Endothelial cell of umbilical vein (primary cell): Measurements from ENCODE around the gene MISP. TPM values are rescaled to one million over a fixed set of nuclear protein-coding genes. Genes with fewer than 3 reads are reported as not detected.

ENCODE experiments used
- BruUV-seq: library from RNA; stranded (reverse); fragments of 400-500 nt; replicated peaks from 2 replicates; lab custom pipeline; 2021; lab: Mats Ljungman, UMichigan
- CTCF ChIA-PET: fragments of 300-600, 350-600 bp; sonication (Branson Sonifier 250); formaldehyde crosslinking; loops from one replicate; lab custom pipeline; 2021; ENCODE audit warnings: antibody characterized with exemption, inconsistent platforms; lab: Charles Lee
- POLR2A ChIA-PET: fragments of 300-600, 350-600 bp; sonication (Branson Sonifier 250); formaldehyde crosslinking; loops from one replicate; lab custom pipeline; 2021; ENCODE audit warnings: antibody characterized with exemption, inconsistent platforms; lab: Charles Lee
- DNase-seq: peaks from one replicate; pipeline ENCODE4 v3.0.0-alpha.2; 2011; ENCODE audit warnings: low read depth, low spot score
- FAIRE-seq: peaks from 2 replicates; lab custom pipeline; 2011; peaks lifted over from hg19 to GRCh38; lab: Jason Lieb, UNC
- H2AFZ ChIP-seq: 2 replicates; pipeline ENCODE4 v1.6.0; 2012; ENCODE audit warnings: low read depth, low read length, control low read depth, inconsistent platforms
- H3K27ac ChIP-seq: 2 replicates; pipeline ENCODE4 v1.5.1; 2011; ENCODE audit warnings: low read depth, mild to moderate bottlenecking, control low read depth, low read length, moderate library complexity; ENCODE audit not compliant: insufficient read depth
- H3K27me3 ChIP-seq, 2 experiments: 2 replicates each; pipeline versions ENCODE4 v1.6.0 to v1.6.1; 2011; ENCODE audit warnings: low read length in 2 of 2, mixed read lengths in 1 of 2; ENCODE audit not compliant: control insufficient read depth in 2 of 2, insufficient read depth in 2 of 2
- H3K36me3 ChIP-seq, 2 experiments: 2 replicates in 1 of 2; 3 replicates in 1 of 2; pipeline ENCODE4 v1.5.1; 2011; ENCODE audit warnings: low read length in 2 of 2, mild to moderate bottlenecking in 1 of 2, moderate library complexity in 1 of 2; ENCODE audit not compliant: control insufficient read depth in 2 of 2, insufficient read depth in 2 of 2; ENCODE audit errors: extremely low read depth in 1 of 2
- H3K4me1 ChIP-seq: 3 replicates; pipeline ENCODE4 v1.5.1; 2011; ENCODE audit warnings: mild to moderate bottlenecking, low read length; ENCODE audit not compliant: control insufficient read depth, insufficient read depth; ENCODE audit errors: extremely low read depth
- H3K4me2 ChIP-seq: 2 replicates; pipeline ENCODE4 v1.6.1; 2011; ENCODE audit warnings: low read length, control low read depth, mixed read lengths; ENCODE audit not compliant: insufficient read depth
- H3K4me3 ChIP-seq, 3 experiments: fragments of 200-600 bp in 1 of 3; sonication (generic), shearing (Covaris generic) in 1 of 3; replicated peaks in 1 of 3; 2 replicates each; pipeline ENCODE4 v1.5.1; 2011 to 2016; ENCODE audit warnings: control low read depth in 3 of 3, low read length in 3 of 3, mild to moderate bottlenecking in 2 of 3, inconsistent platforms in 1 of 3, low read depth in 1 of 3, moderate library complexity in 1 of 3; ENCODE audit not compliant: insufficient read depth in 1 of 3
- H3K79me2 ChIP-seq: 2 replicates; pipeline ENCODE4 v1.6.0; 2012; ENCODE audit warnings: low read length, inconsistent platforms; ENCODE audit not compliant: control insufficient read depth, insufficient read depth
- H3K9ac ChIP-seq: replicated peaks from 2 replicates; pipeline ENCODE3; 2011; ENCODE audit warnings: low read length, control low read depth; ENCODE audit not compliant: insufficient read depth; ENCODE audit errors: extremely low read depth
- H3K9me1 ChIP-seq: replicated peaks from 3 replicates; pipeline ENCODE4 v1.6.0; 2011; ENCODE audit warnings: mild to moderate bottlenecking, low read length; ENCODE audit not compliant: control insufficient read depth, insufficient read depth; ENCODE audit errors: extremely low read depth
- H3K9me3 ChIP-seq: replicated peaks from 2 replicates; pipeline ENCODE4 v1.5.1; 2012; ENCODE audit warnings: low read length, inconsistent platforms; ENCODE audit not compliant: control insufficient read depth, insufficient read depth
- H4K20me1 ChIP-seq: replicated peaks from 2 replicates; pipeline ENCODE3; 2011; ENCODE audit warnings: mild to moderate bottlenecking, low read length; ENCODE audit not compliant: control insufficient read depth, insufficient read depth; ENCODE audit errors: extremely low read depth
- CTCF ChIP-seq, 2 donors: IDR thresholded peaks; 1 replicate in 1 of 2; 2 replicates in 1 of 2; pipeline ENCODE4 v1.5.1; 2011; ENCODE audit warnings: low read length in 2 of 2, mild to moderate bottlenecking in 2 of 2, moderate library complexity in 2 of 2, control low read depth in 1 of 2, inconsistent platforms in 1 of 2, low read depth in 1 of 2; ENCODE audit not compliant: insufficient read depth in 1 of 2; ENCODE audit errors: extremely low read depth in 1 of 2
- EZH2 ChIP-seq: IDR thresholded peaks from 2 replicates; pipeline ENCODE4 v1.6.1; 2012; ENCODE audit warnings: borderline replicate concordance, low read depth, mild to moderate bottlenecking, moderate library complexity, low read length, inconsistent platforms; ENCODE audit not compliant: severe bottlenecking
- FOS ChIP-seq: IDR thresholded peaks from 2 replicates; pipeline ENCODE4 v1.6.1; 2011; ENCODE audit warnings: mild to moderate bottlenecking, low read length, moderate library complexity, borderline replicate concordance; ENCODE audit not compliant: insufficient read depth
- GATA2 ChIP-seq: IDR thresholded peaks from 2 replicates; pipeline ENCODE4 v1.7.0; 2011; ENCODE audit warnings: low read depth, mild to moderate bottlenecking, moderate library complexity, mixed read lengths, low read length; ENCODE audit not compliant: insufficient read length, insufficient read depth
- JUN ChIP-seq: IDR thresholded peaks from 2 replicates; pipeline ENCODE4 v1.6.1; 2011; ENCODE audit warnings: borderline replicate concordance, low read depth; ENCODE audit not compliant: insufficient read length, insufficient read depth
- MAX ChIP-seq: IDR thresholded peaks from 2 replicates; pipeline ENCODE4 v1.6.1; 2011; ENCODE audit not compliant: insufficient read depth, insufficient read length
- MYC ChIP-seq: IDR thresholded peaks from one replicate; pipeline ENCODE4 v1.6.1; 2011; ENCODE audit warnings: mild to moderate bottlenecking, low read depth, low read length
- POLR2A ChIP-seq: IDR thresholded peaks from 2 replicates; pipeline ENCODE4 v1.6.1; 2012; ENCODE audit warnings: low read depth, mild to moderate bottlenecking, control low read depth, low read length
- POLR2AphosphoS5 ChIP-seq: IDR thresholded peaks from 2 replicates; pipeline ENCODE4 v1.6.1; 2012; ENCODE audit warnings: low read depth, mild to moderate bottlenecking, control low read depth, low read length, moderate library complexity; ENCODE audit not compliant: insufficient read depth
- dilution Hi-C: fragments of 300-500 bp; cut with MboI; formaldehyde crosslinking; loops from one replicate; pipeline ENCODE4 v1.15.0; 2019; ENCODE audit warnings: low sequenced_read_pairs; ENCODE audit not compliant: extremely low pct_ligation_motif_present
- intact Hi-C: fragments of 100-400 bp; cut with micrococcal nuclease; formaldehyde crosslinking; loops from one replicate; pipeline ENCODE4 v1.10.0; 2022
- polyA plus RNA-seq, 4 experiments: library from polyadenylated mRNA; depleted of rRNA in 3 of 4; stranded (reverse) in 3 of 4; unstranded in 1 of 4; fragments of >200 nt; gene quantifications; 2 replicates each; pipeline versions ENCODE4 v1.2.1 to v1.2.3, GENCODE V29; 2011 to 2012; ENCODE audit warnings: missing spikeins in 1 of 4
- total RNA-seq: library from RNA; stranded (reverse); gene quantifications from 2 replicates; pipeline ENCODE4 v1.2.3, GENCODE V29; 2021

The MISP gene
- total and polyA plus RNA-seq, 2 donors (not counting 3 experiments of a cell fraction or from before 2014, with no cell fraction given) = not detected

- H3K4me2 ChIP-seq = no peak overlapping the region
- ChIA-PET CTCF (no interaction called here), POLR2A (no interaction called here)
- H3K4me3 ChIP-seq = no peak overlapping the region
- no peaks in the 10 kb centered on the region for H4K20me1 ChIP-seq
- H2AFZ ChIP-seq = no peak overlapping the region
- H3K79me2 ChIP-seq = no peaks in the 10 kb centered on the region
- no peak overlapping the region for H3K9ac ChIP-seq
- no peak for TF ChIP-seq MYC
- TF ChIP-seq POLR2A = no peak
- no peak for TF ChIP-seq GATA2
- TF ChIP-seq EZH2 = no peak
- no peaks in the 10 kb centered on the region for H3K4me1 ChIP-seq
- intact Hi-C loops = no loop called here
- dilution Hi-C loops = no loop called here
- no peaks in the 10 kb centered on the region for H3K9me1 ChIP-seq
- FAIRE-seq (no peak), DNase-seq (no peak)
- BruUV-seq = no TSS peak
- no peaks in the 10 kb centered on the region for H3K27me3 ChIP-seq
- no peaks in the 10 kb centered on the region for H3K36me3 ChIP-seq
- H3K27ac ChIP-seq = no peak overlapping the region
- no peaks in the 10 kb centered on the region for H3K9me3 ChIP-seq
Observed at GRCh38 chr19:756821-757688, 6.1 kb downstream of the MISP start.

GRCh38 chr19:757811-758668, 7.1 kb downstream of the MISP start:
- dilution Hi-C loops = no loop called here
- H3K79me2 ChIP-seq = no peaks in the 10 kb centered on the region

More at GRCh38 chr19:757811-758668, 7.1 kb downstream of the MISP start:
- ChIA-PET CTCF (no interaction called here), POLR2A (no interaction called here)
- no peak for FAIRE-seq
- no peak overlapping the region for H2AFZ ChIP-seq
- H3K4me1 ChIP-seq = no peaks in the 10 kb centered on the region
- intact Hi-C loops = no loop called here
- H3K9ac ChIP-seq = no peak overlapping the region
- H3K27me3 ChIP-seq = no peaks in the 10 kb centered on the region
- no peak overlapping the region for H3K4me3 ChIP-seq
- H3K4me2 ChIP-seq = no peak overlapping the region
- no TSS peak for BruUV-seq
- TF ChIP-seq MYC (no peak), CTCF (IDR thresholded peaks at IDR 0.05; ENCODE audit: extremely low read depth in 1 of 2, insufficient read depth in 1 of 2, low read depth in 1 of 2, low read length in 2 of 2) (no peak), JUN (no peak), MAX (no peak), POLR2A (no peak), POLR2AphosphoS5 (no peak), GATA2 (no peak), FOS (no peak), EZH2 (no peak)
- no peaks in the 10 kb centered on the region for H4K20me1 ChIP-seq
- H3K27ac ChIP-seq = no peak overlapping the region
- H3K36me3 ChIP-seq = no peaks in the 10 kb centered on the region
- H3K9me1 ChIP-seq = no peaks in the 10 kb centered on the region
- H3K9me3 ChIP-seq = no peaks in the 10 kb centered on the region
- DNase-seq = no peak
